T-helper 22 cell (primary cell): ENCODE data around the gene EIF3D.

ENCODE experiments used
- DNase-seq: peaks from one replicate; pipeline ENCODE4 v3.0.0-alpha.2; 2020; ENCODE audit warnings: low read depth

EIF3D gene

GRCh38 chr22:36465232-36466021, 63.5 kb downstream of the EIF3D start:
- DNase-seq, result no peak

GRCh38 chr22:36464715-36465231, 64.2 kb downstream of the EIF3D start:
- DNase-seq, result no peak

DNA sequence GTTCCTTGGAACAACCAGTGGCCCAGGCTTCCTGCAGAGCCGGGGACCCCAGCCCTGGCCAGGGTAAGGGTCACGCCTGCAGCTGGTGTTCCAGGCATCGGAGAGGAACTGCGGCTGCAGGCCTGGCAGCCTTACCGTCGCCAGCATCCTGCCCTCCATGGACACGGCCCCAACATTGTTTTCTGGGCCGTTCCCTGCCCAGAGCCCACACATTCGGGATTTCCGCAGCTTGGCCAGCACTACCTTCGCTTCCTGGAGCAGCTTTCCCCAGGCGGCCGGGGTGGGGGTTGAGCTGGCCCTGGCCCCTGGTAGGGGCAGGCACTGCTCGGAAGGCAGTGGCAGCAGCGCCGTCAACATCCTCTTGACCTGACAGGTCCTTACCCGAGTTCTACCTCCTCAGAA, 65.2 kb downstream of the EIF3D start:
- no peak for DNase-seq

DNA sequence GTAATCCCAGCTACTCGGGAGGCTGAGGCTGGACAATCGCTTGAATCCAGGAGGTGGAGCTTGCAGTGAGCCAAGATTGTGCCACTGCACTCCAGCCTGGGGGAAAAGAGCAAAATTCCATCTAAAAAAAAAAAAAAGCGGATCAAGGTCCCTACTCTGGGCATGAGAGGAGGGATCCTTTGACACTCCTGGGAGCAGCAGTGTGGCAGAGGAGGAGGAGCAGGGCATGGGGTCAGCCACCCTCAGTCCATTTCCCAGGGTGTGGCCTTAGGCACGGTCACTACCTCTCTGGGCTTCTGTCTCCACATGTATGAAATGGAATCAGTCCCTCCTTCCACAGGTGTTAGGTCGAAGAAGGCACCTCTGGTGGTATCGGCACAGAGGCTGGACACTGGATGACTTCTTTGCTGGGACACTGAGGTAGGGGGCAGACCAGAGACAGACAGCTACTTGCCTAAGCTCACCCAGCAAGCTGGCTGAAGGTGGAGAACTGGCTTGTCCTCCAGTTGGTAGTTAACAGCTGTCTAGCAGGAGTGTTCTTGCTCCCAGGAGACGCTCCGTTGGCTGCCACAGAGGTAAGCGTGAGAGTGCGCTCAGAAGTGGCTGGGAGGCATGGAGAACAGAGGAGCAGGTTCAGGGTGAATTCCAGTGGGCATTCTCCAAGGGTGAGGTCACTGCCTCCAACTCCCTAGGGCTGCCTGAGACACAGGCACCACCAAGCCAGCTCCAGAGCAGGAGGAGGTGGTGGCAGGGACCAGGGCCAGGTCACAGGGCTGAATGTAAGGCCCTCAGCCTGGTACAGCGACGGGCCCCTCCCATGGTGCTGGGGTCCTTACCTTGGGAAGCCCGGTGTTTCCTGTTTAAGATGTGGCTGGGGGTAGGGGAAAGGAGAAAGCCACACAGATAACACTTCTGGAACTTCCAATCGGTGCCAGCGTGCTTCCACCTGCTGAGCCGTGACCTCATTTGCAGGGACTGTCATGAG, 67.0 kb downstream of the EIF3D start:
- DNase-seq, result no peak
